ENCODE results near the gene DSP.

The DSP gene

GRCh38 chr6:7542874-7543624, 1.6 kb downstream of the DSP start:
- no peak for FAIRE-seq
- DNase-seq (ENCODE audit: insufficient read length, low spot score), result no peak
- TF ChIP-seq CTCF (IDR thresholded peaks at IDR 0.05; ENCODE audit: insufficient read depth, missing control alignments), result no peak

- no peak for FAIRE-seq
- no peak for DNase-seq (ENCODE audit: insufficient read length, low spot score)
- TF ChIP-seq CTCF (IDR thresholded peaks at IDR 0.05; ENCODE audit: insufficient read depth, missing control alignments), result no peak
These were observed 2.4 kb downstream of the DSP start for GRCh38 chr6:7543789-7544424.

- no peak for DNase-seq (ENCODE audit: insufficient read length, low spot score)
- FAIRE-seq, result no peak
- TF ChIP-seq CTCF (IDR thresholded peaks at IDR 0.05; ENCODE audit: insufficient read depth, missing control alignments), result no peak
These were observed 3.1 kb downstream of the DSP start for GRCh38 chr6:7544597-7544996.

- DNase-seq (ENCODE audit: insufficient read length, low spot score) (no peak), FAIRE-seq (no peak)
- TF ChIP-seq CTCF (IDR thresholded peaks at IDR 0.05; ENCODE audit: insufficient read depth, missing control alignments), result no peak
These were observed 4.0 kb downstream of the DSP start for GRCh38 chr6:7545316-7546019.

GRCh38 chr6:7546020-7546369, 4.5 kb downstream of the DSP start:
- FAIRE-seq (no peak), DNase-seq (ENCODE audit: insufficient read length, low spot score) (no peak)
- no peak for TF ChIP-seq CTCF (IDR thresholded peaks at IDR 0.05; ENCODE audit: insufficient read depth, missing control alignments)

- FAIRE-seq (no peak), DNase-seq (ENCODE audit: insufficient read length, low spot score) (no peak)
- no peak for TF ChIP-seq CTCF (IDR thresholded peaks at IDR 0.05; ENCODE audit: insufficient read depth, missing control alignments)
These were observed 4.9 kb downstream of the DSP start for GRCh38 chr6:7546383-7546782.

GRCh38 chr6:7546896-7547295, 5.4 kb downstream of the DSP start:
- no peak for FAIRE-seq
- no peak for DNase-seq (ENCODE audit: insufficient read length, low spot score)
- TF ChIP-seq CTCF (IDR thresholded peaks at IDR 0.05; ENCODE audit: insufficient read depth, missing control alignments), result no peak

Data from D721Med (cell line).